Stimulated activated CD4-positive, alpha-beta T cell treated with anti-CD3 and anti-CD28 coated beads, Interleukin-4, amount 100 ng/mL, for 24 hours (primary cell): ENCODE data around the gene VWA3B.
"Not testable (repeated sequence)": the region's sequence is repeated elsewhere in the genome, so short reads cannot be mapped to it uniquely, and the experiment has no call there.

ENCODE experiments used
- DNase-seq: peaks from one replicate; pipeline ENCODE4 v3.0.0-alpha.2; 2020

The VWA3B gene

DNA sequence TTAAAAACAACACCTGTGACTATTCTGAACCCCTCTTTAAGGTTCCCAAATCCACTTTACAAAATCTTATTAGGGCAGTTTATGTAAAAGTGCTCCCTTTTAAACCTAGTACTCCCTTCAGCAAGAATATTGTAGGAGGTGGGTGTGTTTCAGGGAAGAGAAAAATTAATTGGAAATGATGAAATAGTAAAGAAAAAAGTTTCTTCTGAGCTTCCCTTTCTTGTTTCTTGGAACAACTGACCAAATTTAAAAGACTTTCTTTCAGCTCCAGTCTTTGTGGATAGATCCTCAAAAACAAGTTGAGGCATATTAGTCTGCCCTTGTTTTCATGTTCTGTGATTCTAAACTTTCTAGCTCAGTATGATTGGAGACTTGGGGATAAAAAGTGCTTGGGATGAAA is 3.0 kb downstream of the VWA3B start:
- no peak for DNase-seq

GRCh38 chr2:98090951-98091350 is 4.0 kb downstream of the VWA3B start:
- DNase-seq: no peak

DNA sequence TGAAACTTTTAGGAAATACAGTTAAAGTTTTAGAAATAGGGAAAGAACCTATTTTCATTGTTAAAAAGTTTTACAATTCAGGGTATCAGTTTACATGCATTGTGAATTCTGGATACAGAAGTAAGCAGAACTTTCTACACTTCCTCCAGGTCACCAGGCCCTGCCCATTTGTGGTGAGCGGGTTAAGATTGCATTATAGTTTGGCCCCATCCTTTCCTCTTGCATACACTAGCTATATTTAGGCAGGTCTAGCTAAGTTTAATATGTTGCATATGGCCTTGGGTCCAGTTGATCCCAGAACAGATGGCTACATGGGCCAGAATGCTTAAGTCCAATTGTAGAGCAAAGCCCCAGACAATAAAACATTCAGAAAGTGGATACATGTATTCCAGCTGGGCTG is 4.8 kb downstream of the VWA3B start:
- no peak for DNase-seq

DNA sequence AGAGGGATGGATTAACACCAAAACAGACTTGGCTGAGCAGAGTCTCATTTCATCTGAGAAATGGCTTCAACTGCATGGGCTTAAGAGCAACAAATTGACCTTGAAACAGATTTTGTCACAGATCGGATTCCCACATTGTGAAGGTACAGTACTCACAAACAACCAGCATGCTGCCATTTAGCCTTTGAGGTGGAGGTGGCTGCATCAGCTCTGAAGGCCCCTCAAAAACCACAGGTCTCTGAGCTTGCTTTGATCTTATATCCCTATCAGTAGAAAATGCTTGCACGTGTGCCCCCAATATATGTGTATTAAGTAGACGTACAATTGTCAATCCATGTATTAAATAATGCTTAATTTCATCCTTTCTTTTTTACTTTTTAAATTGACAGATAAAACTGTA is 6.2 kb downstream of the VWA3B start:
- no peak for DNase-seq

GRCh38 chr2:98093611-98094010 is 6.6 kb downstream of the VWA3B start:
- DNase-seq: no peak

DNA sequence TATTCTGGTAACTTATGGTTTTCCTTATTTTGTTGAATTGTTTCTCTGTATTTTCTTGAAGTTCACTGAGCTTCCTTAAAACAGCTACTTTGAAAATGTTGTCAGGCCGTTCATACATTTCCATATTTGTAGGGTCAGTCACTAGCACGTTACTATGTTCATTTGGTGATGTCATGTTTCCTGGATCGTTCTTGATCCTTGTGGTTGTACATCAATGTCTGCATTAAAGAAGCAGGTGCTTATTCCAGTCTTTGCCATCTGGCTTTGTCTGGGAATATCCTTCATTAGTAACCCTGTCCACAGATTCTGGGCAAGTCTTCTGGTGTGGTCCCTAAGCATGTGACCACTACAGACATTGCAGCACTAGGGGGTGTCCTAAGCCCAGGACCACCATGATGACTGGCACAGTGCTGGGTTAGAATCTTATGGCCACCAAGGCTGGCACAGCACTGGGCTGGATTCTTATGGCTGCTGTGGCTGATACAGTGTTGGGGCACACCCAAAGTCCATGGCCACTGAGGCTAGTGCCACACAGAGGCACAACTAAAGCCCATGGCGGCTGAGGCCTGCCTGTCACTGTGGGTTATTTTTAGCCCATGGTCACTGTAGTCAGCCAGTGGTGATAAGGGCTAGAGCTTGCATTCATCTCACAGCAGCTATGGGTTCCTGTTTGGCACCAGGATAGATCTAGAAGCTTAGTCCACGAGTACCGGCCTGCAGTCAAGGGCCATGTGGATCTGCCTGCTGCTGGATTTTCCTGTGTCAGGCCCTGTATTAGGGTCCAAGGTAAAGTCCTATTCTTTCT is 13.2 kb downstream of the VWA3B start:
- DNase-seq: no peak

GRCh38 chr2:98102315-98102714 is 15.3 kb downstream of the VWA3B start:
- not testable (repeated sequence) for DNase-seq

GRCh38 chr2:98102878-98103277 is 15.9 kb downstream of the VWA3B start:
- no peak for DNase-seq

GRCh38 chr2:98108110-98108509 is 21.1 kb downstream of the VWA3B start:
- DNase-seq: no peak

- no peak for DNase-seq
Measured at GRCh38 chr2:98110741-98111140, 23.8 kb downstream of the VWA3B start.

- DNase-seq: no peak
Measured at GRCh38 chr2:98114643-98115330, 27.8 kb downstream of the VWA3B start.

DNA sequence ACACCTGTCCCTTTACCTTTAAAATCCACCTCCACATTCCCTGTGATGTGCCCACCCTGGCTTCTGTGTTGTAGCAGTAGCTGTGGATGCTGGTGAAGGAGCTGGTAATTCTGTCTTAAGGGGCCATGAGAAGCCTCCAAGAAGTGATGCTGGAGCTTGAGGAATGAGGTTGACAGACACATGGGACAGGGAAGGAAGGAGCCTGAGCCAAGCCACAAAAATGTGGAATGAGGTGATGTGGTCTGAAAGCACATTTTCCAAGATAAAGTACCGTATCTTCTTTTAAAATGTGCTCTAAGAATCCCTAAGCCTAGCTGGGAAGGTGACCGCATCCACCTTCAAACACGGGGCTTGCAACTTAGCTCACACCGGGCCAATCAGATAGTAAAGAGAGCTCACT is 31.2 kb downstream of the VWA3B start:
- DNase-seq: no peak

DNA sequence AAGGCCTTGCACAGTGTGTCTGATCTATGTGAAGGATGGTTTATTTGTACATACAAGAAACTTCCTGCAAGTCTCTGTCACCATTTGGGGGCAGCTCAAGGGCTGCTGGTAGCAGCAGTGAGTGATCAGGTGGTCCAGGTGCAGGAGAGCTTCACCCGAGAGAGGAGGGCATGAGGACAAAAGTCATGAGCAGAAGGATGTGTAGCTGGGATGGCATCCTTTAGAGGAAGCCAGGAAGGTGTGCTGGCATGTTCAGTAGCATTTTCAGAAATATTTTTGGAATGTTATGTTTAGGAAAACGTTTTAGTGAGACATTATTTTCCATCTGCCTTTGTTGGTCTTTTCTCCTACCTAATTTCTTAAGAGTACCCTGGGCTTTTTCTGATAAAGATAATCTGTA is 31.9 kb downstream of the VWA3B start:
- DNase-seq: no peak

GRCh38 chr2:98121149-98121548 is 34.2 kb downstream of the VWA3B start:
- no peak for DNase-seq

- no peak for DNase-seq
Measured at GRCh38 chr2:98122524-98122923, 35.6 kb downstream of the VWA3B start.

GRCh38 chr2:98123286-98123685 is 36.3 kb downstream of the VWA3B start:
- DNase-seq: no peak

DNA sequence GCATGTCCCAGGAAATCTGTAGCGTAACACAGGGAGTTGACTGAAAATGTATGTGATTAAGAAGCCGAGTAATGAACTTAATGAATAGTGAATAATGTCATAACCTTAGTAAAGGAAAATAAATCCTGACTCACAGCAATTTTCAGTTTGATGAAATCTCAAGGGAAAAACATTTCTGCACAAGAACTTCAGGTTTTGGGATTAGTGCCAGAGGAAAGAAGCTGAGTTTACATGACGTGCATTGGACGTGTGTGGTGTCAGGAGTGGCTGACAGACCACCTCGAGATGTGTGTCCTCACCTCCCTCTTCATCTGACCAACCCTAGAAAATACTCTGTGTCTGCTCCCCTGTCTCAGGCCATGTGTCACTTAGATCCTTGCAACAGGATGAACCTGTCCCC is 39.1 kb downstream of the VWA3B start:
- no peak for DNase-seq

DNA sequence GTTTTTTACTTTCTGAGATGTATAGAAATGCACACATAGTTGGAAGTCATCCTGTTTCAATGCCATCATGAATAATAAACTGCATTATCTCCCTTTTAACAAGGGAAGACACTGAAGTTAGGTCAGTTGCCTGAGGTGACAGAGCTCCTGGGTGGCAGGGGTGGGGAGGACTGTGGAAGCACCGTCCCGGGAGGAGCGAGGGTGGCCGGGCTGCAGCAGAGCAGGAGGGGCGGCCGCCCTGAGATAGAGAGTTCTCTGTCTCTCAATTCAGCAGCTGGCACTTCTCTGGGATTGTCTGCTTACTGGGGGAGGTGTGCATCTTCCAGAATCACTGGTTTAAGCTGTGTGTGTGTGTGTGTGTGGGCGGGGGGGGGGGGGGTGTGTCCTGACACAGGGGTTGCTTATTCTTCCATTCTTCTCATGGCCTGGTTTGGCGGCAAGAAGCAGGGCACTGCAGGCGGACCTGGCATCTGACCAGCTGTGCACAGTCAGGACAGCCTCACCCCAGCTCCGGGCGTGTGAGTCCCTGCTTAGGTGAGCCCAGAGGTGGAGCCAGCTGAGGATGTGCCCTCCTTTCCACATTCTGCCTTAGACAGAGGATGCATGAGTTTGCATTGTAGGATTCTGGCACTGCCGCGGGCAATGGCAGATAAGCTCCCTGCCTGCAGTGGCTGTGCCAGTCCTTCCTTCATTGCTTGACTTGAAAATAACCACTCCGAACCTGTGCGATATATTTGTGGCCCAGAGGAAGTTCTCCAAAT is 40.4 kb downstream of the VWA3B start:
- no peak for DNase-seq

DNA sequence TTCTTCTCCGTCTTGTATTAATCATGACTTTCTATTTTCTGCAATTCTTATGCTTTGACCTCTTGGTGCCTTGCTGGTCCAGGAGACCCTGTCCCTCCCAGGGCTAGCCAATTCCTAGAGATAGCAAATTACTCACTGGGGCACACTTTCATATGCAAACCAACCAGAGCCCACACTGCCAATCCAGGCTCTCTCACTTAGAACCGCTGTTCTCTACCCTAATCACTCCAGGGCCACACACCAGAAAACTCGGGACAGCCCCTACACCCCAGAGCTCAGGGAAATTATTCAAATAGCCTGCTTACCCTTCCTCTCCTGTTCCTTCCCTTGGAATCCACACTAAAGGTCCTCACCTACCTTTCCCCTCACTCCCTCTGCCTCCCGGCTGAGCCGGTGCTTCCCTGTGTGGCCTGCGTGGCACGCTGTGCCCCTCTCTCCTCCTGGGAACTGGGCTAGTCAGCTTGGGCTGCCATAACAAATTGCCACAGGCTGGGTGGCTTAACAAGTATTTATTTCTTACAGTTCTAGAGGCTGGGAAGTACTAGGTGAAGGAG is 41.7 kb downstream of the VWA3B start:
- DNase-seq: no peak

GRCh38 chr2:98130073-98130472 is 43.1 kb downstream of the VWA3B start:
- DNase-seq: not testable (repeated sequence)

DNA sequence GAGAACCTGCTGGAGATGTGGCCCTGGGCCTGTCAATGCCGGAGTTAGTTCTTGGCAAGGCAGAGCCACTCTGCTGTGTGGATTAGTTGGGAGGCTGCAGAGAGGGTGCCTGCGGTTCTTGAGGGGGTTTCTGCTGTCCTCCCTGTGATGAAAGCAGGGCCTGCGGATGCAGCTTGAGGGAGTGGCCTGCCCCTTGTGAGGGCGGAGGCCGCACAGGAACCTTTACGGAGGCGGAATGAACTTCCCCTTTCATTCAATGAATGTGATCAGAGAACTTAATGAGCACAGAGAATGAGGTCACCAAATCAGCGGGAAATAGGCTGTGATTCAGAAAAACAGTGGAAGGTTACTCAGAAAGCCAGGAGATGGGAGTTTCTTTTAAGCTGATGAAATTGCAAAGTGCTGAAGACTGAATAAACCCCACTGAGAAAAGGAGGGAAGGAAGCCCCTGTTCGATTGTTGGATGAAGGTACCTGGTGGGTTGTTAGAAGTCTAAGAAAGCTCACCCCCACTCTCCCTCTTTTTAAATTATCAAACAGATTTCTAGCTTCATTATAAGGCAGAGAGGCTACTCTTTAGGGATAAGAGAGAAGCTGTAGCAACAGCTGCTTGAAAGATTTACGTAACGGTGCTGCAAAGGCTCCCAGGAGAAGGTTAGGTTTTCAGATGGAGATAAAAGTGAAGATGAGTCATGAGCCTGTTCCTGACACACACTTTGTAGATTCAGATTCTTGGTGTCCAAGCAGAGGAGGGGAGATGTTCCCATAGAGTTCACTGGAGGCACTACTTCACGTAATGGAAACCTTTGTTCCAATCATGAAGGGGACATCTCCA is 47.4 kb downstream of the VWA3B start:
- peak; percentile 20 for DNase-seq

DNA sequence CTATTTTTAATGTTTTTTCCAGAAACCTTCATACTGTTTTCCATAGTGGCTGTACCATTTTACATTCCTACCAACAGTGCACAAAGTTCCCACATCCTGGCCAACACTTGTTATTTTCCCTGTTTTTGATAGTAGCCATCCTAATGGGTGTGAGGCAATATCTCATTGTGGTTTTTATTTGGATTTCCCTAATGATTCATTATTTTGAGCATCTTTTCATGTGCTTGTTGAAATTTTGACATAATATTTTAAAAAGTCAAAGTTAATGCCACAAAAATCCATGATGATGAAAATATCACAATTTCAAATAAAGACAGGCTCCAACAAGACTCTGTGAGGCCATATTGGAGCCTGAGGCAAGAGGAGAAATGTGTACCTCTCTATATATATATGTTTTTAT is 50.2 kb downstream of the VWA3B start:
- DNase-seq: no peak

DNA sequence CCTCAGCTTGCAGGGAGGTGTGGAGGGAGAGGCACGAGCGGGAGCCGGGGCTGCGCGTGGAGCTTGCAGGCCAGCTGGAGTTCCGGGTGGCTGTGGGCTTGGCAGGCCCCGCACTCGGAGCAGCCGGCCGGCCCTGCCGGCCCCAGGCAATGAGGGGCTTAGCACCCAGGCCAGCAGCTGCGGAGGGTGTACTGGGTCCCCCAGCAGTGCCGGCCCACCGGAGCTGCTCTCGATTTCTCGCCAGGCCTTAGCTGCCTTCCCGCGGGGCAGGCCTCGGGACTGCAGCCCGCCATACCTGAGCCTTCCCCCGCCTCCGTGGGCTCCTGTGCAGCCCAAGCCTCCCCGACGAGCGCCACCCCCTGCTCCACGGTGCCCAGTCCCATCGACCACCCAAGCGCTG is 52.0 kb downstream of the VWA3B start:
- DNase-seq: not testable (repeated sequence)
